ENCODE results near the gene TSKU. TPM values are rescaled to one million over a fixed set of nuclear protein-coding genes. Genes with fewer than 3 reads are reported as not detected.

TSKU gene
- total RNA-seq, 1 donor from 2014 or later = 16.3 TPM

GRCh38 chr11:76785513-76785912, 2.4 kb downstream of the TSKU start:
- Histone ChIP-seq H3K27me3 (ENCODE audit: low read depth) (peaks cover 8% of the 10 kb centered on the region), H3K27ac (no peak overlapping the region), H3K9me3 (no peaks in the 10 kb centered on the region), H3K36me3 (no peaks in the 10 kb centered on the region), H3K4me3 (peak overlapping the region; percentile 87), H3K4me1 (peaks cover 60% of the 10 kb centered on the region)
- no peak for TF ChIP-seq CTCF (IDR thresholded peaks at IDR 0.05)
- DNase-seq = no peak
- no peak for ATAC-seq
- intact Hi-C loops (cut with DNase I) = no loop called here

GRCh38 chr11:76786016-76786415, 2.9 kb downstream of the TSKU start:
- intact Hi-C loops (cut with DNase I) = no loop called here
- H3K9me3 ChIP-seq = no peaks in the 10 kb centered on the region
- TF ChIP-seq CTCF (IDR thresholded peaks at IDR 0.05) = no peak
- peaks cover 60% of the 10 kb centered on the region for H3K4me1 ChIP-seq
- no peak overlapping the region for H3K27ac ChIP-seq
- ATAC-seq (no peak), DNase-seq (no peak)
- H3K27me3 ChIP-seq (ENCODE audit: low read depth) = peaks cover 8% of the 10 kb centered on the region
- no peak overlapping the region for H3K4me3 ChIP-seq
- no peaks in the 10 kb centered on the region for H3K36me3 ChIP-seq

GRCh38 chr11:76786441-76787014, 3.4 kb downstream of the TSKU start:
- TF ChIP-seq CTCF (IDR thresholded peaks at IDR 0.05) = no peak
- no peak overlapping the region for H3K27ac ChIP-seq
- intact Hi-C loops (cut with DNase I) = no loop called here

DNA sequence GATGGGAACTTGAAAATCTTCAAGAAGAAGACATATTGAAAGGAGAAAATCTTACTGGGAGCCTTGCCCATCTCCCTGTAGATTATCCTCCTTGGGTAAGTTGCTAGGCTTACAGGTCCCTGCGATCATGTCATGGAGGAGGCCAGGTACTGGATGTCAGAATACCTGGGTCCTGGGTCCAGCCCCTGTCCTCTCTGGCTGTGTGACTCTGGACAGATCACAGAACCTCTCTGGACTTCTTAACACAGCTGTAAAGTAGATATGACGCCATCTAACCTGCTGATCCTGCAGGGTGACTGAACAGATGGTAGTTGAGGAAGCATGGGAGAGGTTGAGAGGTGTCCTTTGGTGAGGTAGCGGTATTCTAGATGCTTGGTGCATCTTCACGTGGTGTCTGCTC, 4.1 kb downstream of the TSKU start:
- no peak overlapping the region for H3K4me3 ChIP-seq
- peaks cover 57% of the 10 kb centered on the region for H3K4me1 ChIP-seq
- peaks cover 8% of the 10 kb centered on the region for H3K27me3 ChIP-seq (ENCODE audit: low read depth)
- intact Hi-C loops (cut with DNase I) = no loop called here
- no peak for ATAC-seq
- H3K27ac ChIP-seq = no peak overlapping the region
- H3K9me3 ChIP-seq = no peaks in the 10 kb centered on the region
- DNase-seq = no peak
- TF ChIP-seq CTCF (IDR thresholded peaks at IDR 0.05) = no peak
- H3K36me3 ChIP-seq = no peaks in the 10 kb centered on the region

More at GRCh38 chr11:76786441-76787014, 3.4 kb downstream of the TSKU start:
- H3K36me3 ChIP-seq = no peaks in the 10 kb centered on the region
- H3K9me3 ChIP-seq = no peaks in the 10 kb centered on the region
- no peak overlapping the region for H3K4me3 ChIP-seq
- no peak for DNase-seq
- H3K27me3 ChIP-seq (ENCODE audit: low read depth) = peaks cover 8% of the 10 kb centered on the region
- ATAC-seq = no peak
- H3K4me1 ChIP-seq = peaks cover 60% of the 10 kb centered on the region

DNA sequence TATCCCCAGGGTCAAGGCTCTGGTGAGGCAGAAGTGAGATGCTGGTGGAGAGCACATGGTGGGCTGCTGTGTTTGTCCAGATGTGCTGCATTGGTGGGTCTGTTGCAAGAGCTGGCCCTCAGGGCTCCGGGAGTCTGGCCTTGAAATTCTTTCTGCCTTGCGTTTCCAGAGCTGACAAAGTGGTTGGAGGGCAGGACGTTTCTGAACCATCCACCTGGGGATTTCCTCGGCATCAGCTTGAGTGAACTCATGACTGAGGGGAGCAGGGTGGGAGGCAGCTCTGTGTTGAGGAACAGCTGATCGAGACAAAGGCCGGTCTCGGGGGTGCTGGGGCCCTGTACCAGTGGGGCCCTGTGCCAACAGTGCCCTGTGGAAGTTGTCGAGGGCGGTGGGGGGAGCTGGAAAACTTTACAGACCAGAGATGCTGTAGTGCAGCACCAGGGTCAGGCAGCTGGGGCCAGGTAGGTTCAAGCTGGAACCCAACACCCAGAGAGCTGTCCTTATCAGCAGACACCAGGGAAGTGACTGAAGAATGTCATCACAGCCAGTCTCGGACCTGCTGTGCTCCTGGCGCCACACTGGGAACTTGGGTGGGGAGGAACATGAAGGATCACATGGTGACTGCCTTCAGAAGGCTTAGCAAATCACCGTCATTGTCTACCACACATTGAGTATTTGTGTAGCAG, 4.9 kb downstream of the TSKU start:
- intact Hi-C loops (cut with DNase I) = no loop called here
- Histone ChIP-seq H3K4me3 (no peak overlapping the region), H3K36me3 (no peaks in the 10 kb centered on the region), H3K4me1 (peaks cover 55% of the 10 kb centered on the region), H3K27ac (no peak overlapping the region), H3K27me3 (ENCODE audit: low read depth) (peaks cover 8% of the 10 kb centered on the region), H3K9me3 (no peaks in the 10 kb centered on the region)
- no peak for TF ChIP-seq CTCF (IDR thresholded peaks at IDR 0.05)
- ATAC-seq (no peak), DNase-seq (no peak)
